GM12891 (cell line): ENCODE measurements around the gene MARVELD1.

Experiments
- DNase-seq: peaks from one replicate; pipeline ENCODE4 v3.0.0; 2011; ENCODE audit warnings: low spot score; ENCODE audit not compliant: insufficient read length
- FAIRE-seq: peaks from 2 replicates; lab custom pipeline; 2011; peaks lifted over from hg19 to GRCh38; lab: Jason Lieb, UNC
- PAX5 ChIP-seq: IDR thresholded peaks from 2 replicates; pipeline ENCODE4 v1.6.1; 2011; ENCODE audit warnings: low read length, moderate library complexity, mild to moderate bottlenecking; ENCODE audit not compliant: insufficient read depth, severe bottlenecking
- POLR2A ChIP-seq: IDR thresholded peaks from 2 replicates; pipeline ENCODE4 v1.6.1; 2011; ENCODE audit warnings: low read depth, low read length, control low read depth
- POLR2AphosphoS5 ChIP-seq: IDR thresholded peaks from 2 replicates; pipeline ENCODE4 v1.6.1; 2011; ENCODE audit warnings: low read depth, low read length, control low read depth
- POU2F2 ChIP-seq: IDR thresholded peaks from 2 replicates; pipeline ENCODE4 v1.6.1; 2011; ENCODE audit warnings: low read depth, mild to moderate bottlenecking, control low read depth, low read length, moderate library complexity
- SPI1 ChIP-seq: IDR thresholded peaks from 2 replicates; pipeline ENCODE4 v1.6.1; 2011; ENCODE audit warnings: low read depth, low read length, control low read depth
- TAF1 ChIP-seq: IDR thresholded peaks from 2 replicates; pipeline ENCODE4 v1.6.1; 2011; ENCODE audit warnings: low read depth, low read length, control low read depth

MARVELD1 gene

DNA sequence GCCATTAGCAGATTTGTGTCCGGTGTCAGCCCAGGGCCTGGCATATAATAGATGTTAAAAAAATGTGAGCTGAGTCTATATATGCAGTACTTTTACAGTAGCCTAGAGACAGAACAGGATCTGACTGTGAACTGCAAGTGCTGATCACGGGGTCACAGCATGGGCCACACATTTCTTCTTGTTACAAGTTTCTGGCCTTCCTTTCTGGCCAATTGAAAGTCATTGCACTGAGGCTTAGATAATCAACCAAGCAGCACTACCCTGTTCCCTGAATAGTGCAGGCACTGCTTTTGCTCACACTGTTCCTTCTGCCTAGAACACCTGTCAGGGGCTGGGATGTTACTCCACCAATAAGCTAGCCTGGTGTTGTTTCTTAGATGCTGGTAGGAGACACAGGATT lies 5.4 kb upstream of the MARVELD1 start:
- TF ChIP-seq POLR2A (no peak), SPI1 (no peak), PAX5 (no peak), POU2F2 (no peak), POLR2AphosphoS5 (no peak), TAF1 (no peak)
- DNase-seq = no peak
- no peak for FAIRE-seq

DNA sequence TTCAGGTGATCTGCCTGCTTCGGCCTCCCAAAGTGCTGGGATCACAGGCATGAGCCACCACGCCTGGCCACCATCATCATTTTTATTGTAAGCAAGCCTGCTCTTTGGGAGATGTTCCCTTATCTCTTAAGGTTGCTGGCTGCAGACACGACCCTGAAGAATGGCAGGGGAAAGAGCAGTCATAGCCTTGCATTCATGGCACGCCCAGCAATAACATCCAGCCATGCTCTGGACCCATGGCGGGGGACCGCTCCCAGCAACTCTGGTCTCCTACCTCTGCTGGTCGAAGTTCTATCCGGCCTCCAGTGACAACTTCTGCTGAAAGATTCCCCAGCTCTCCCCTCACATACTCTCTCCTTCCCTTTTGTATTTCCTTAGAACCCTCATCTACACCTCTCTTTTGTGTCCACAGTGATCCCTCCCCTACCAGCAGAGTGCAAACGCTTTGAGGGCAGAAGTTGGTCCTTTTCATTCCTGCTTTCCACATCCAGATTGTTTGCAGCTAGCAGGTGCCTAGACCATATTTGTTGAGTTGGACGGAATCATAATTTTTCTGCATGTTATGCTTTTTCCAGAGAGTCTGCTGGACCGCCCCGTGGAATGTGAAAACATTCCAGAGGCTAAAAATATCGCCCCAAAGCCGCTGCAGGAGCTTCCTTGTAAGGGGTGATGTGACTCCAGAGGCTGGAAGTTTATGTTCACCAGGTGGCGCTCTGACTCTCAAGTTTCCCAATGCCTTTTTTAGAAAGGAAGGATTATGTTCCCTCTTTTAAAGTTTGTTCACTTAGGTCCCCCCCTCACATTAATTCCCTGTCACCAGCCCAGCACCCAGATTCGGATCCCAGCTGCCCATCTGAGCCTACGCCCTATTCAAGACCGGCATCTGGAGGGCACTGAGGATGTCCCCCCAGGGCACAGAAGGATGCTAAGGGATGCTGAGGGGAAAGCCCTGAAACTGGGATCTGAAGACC lies 4.3 kb upstream of the MARVELD1 start:
- DNase-seq (no peak), FAIRE-seq (peak; percentile 23)

DNA sequence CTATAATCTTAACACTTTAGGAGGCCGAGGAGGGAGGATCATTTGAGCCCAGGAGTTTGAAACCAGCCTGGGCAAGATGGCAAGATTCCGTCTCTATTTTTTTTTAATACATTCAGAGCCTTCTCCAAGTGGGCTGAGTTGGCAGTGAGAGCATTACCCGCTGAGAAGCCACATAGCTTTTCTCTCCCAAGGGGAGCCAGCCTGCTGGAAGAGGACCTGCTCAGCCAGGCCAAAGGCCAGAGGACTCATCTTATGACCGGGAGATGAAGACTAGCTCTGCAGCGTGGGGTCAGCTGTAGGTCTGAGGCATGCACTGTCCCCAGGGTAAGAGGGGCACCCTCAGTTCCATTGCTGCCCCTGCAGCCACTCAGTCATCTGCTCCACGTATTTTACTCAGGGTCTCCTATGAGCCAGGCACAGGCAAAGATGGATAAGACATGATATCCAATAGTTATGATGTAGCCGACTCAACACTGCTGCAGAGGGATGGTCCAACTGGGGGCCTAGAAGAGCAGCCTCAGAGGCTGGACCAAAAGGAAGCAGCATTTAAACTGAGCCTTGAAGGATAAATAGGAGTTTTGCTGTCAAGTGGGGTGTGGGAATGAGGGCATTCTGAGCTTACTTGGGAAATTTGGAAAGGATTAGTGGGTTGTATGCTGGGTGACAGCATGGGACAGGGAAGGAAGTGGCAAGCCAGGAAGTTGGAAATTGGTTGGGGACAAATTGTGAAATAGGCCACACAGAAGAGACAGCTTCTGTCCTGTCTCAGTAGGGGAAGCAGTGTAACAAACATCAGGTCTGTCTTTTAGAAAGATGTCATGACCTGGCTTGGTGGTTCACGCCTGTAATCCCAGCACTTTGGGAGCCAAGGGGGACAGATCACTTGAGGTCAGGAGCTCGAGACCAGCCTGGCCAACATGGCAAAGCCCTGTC lies 1.6 kb upstream of the MARVELD1 start:
- no peak for TF ChIP-seq POLR2A
- DNase-seq = no peak
- FAIRE-seq = no peak

More for the DNA sequence above, 4.3 kb upstream of the MARVELD1 start:
- TF ChIP-seq POLR2A (no peak), POLR2AphosphoS5 (no peak), PAX5 (no peak), TAF1 (no peak), SPI1 (no peak)

DNA sequence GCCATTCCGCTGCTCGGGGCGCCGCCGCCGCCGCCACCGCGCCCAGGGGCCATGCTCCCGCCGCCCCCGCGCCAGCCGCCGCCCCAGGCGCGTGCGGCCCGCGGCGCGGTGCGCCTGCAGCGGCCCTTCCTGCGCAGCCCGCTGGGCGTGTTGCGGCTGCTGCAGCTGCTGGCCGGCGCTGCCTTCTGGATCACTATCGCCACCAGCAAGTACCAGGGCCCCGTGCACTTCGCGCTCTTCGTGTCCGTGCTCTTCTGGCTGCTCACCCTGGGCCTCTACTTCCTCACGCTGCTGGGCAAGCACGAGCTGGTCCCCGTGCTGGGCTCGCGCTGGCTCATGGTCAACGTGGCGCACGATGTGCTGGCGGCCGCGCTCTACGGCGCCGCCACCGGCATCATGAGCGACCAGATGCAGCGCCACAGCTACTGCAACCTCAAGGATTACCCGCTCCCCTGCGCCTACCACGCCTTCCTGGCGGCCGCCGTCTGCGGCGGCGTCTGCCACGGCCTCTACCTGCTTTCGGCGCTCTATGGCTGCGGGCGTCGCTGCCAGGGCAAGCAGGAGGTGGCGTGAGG lies 383 bp downstream of the MARVELD1 start:
- TF ChIP-seq SPI1 (no peak), TAF1 (no peak), POLR2A (0 out of 2 replicates have a peak, but pooled peaks have one; percentile 20), POU2F2 (no peak)
- FAIRE-seq = peak; percentile 97
- DNase-seq = peak; percentile 81

DNA sequence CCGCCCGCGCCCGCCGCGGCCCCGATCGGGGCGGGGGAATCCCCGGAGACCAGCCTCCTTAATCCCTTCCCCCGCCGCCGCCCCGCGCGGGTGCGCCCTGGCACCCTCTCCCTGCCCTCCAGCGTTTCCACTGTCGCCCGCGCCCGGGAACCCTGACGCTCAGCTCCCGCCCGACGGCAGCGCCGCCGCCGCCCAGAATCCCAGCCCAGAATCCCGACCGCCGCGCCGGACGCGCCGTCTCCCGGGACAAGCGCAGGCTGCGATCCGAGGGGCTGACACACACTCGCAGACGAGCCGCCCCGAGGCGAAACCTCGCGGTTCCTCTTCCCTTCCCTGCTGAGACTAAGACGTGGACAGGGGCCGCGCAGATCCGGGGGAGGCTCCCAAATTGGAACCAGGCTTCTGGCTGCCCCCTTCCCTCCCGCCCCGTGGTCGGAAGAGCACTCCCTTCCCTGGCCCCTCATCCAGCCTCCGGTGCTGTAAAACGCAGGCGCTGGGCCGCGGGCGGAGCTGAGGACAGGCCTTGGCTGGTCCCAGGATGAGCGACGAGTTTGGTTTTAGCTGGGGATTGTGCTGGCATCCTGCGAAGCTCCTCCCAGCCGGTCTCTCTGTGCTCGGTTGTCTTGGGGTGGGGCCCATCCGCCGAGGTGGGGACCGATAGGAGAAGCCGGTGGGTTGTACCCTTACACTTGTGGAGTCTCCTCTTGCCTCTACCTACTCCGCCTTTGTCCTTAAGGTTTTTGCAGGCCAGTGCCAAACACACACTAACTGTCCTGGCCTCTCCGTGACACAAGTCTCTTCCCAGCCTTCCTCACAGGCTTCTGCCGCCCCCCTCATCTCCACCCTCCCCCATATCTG lies 1.1 kb downstream of the MARVELD1 start:
- DNase-seq (peak; percentile 58), FAIRE-seq (no peak)
- TF ChIP-seq PAX5 (no peak), POLR2AphosphoS5 (no peak), SPI1 (peak; percentile 35; the same call in 1 of the 2 replicates)

DNA sequence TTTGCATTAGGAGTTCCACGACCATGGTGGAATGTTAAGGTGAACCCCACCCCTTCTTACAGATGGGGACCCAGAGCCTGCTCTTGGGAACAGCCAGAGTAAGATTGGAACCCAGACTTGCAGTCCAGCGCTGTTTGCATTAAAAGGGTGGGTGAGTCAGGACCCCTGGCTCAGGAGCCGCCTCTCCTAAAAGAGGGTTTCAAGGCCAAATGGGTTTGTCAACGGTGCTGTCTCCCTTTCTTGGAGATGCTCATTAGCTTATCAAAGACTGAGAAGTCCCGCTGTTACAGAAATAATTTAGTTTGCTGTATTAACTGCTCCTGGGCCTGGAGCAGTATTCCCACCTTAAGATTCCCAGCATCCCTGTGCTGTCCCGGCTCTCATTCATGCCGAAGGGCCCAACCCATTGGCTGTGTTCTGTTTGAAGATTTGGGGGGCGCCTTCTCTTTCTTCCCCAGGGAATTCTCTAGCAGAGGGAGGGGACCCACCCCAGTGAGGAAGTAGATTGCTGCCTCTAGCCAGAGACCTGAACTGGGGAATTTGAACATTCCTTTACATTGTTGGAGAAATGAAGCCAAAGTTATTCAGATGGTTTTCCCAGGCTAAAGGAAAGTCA lies 1.8 kb downstream of the MARVELD1 start:
- DNase-seq = no peak
- TF ChIP-seq POLR2A (no peak), POLR2AphosphoS5 (no peak), POU2F2 (no peak), PAX5 (no peak), SPI1 (no peak), TAF1 (no peak)
- FAIRE-seq = no peak

DNA sequence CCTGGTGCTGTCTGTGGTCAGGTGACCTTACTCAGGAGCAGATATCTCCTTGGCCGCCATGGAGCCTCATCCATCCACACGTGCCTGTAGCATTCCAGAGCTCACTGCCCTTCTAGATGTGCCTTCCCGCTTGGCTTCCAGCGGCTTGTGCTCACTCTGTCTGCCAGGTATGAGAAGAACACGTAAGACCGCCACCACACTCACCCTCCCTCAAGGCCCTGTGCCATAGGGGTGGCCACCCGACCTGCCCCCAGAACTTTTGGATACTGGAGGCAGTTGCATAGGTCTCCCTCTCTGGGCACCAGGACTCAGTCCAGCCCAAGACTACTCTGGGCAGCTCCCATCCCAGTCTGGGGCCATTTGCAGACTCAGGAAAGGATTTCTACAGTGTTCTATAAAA lies 4.1 kb downstream of the MARVELD1 start:
- FAIRE-seq (no peak), DNase-seq (no peak)
- TF ChIP-seq POU2F2 = no peak
- TF ChIP-seq PAX5 = no peak
- TF ChIP-seq POLR2AphosphoS5 = no peak
- TF ChIP-seq TAF1 = no peak
- TF ChIP-seq SPI1 = no peak
- TF ChIP-seq POLR2A = no peak

DNA sequence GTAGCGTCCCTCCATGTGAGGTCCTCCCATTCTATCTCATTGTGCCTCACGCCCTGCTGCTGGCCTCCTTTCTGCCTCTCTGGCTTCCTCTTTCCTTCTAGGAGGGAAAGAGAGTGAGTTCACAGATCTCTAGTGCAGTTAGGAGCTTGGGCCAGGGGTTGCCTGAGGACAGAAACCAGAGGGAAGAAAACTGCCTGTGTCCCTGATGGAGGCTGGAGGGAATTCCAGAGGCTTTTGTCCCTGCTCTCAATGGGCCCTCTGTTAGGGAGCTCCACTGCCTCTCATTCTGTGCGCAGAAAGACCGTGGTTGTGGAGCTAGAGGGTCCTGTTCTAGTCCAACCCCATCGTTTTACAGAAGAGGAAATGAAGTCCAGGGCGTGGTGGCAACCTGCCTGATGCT lies 4.6 kb downstream of the MARVELD1 start:
- no peak for FAIRE-seq
- TF ChIP-seq SPI1 (no peak), POU2F2 (no peak), POLR2A (no peak), PAX5 (no peak), TAF1 (no peak), POLR2AphosphoS5 (no peak)
- no peak for DNase-seq
